HG03066 (cell line): ENCODE measurements around the gene PGAM2.
A peak's percentile ranks its signal among the peaks of the same experiment; 100 is the strongest.
"Not testable (repeated sequence)": the region's sequence is repeated elsewhere in the genome, so short reads cannot be mapped to it uniquely, and the experiment has no call there.

Experiments used
- ATAC-seq: cut with Tn5 transposase; IDR thresholded peaks from one replicate; pipeline ENCODE4 v1.9.1; 2021; ENCODE audit warnings: low read depth; ENCODE audit not compliant: unreplicated experiment

Gene PGAM2

GRCh38 chr7:44052771-44053365 is 12.5 kb downstream of the PGAM2 start:
- ATAC-seq, result no peak

- ATAC-seq, result no peak
These were observed 13.7 kb downstream of the PGAM2 start for GRCh38 chr7:44051611-44052220.

- ATAC-seq, result no peak
These were observed 14.3 kb downstream of the PGAM2 start for GRCh38 chr7:44050915-44051560.

GRCh38 chr7:44050121-44050914 is 15.0 kb downstream of the PGAM2 start:
- no peak for ATAC-seq

GRCh38 chr7:44048031-44048795 is 17.2 kb downstream of the PGAM2 start:
- no peak for ATAC-seq

GRCh38 chr7:44046321-44047061 is 18.9 kb downstream of the PGAM2 start:
- ATAC-seq, result peak; percentile 42

- no peak for ATAC-seq
These were observed 19.9 kb downstream of the PGAM2 start for GRCh38 chr7:44045226-44046014.

- peak; percentile 75 for ATAC-seq
These were observed 20.8 kb downstream of the PGAM2 start, which contains the start of gene DBNL for GRCh38 chr7:44044315-44045225. DBNL (plus strand) TSS chr7:44044702; CDS start chr7:44044738, 36 bp downstream.

GRCh38 chr7:44043902-44044301 is 21.5 kb downstream of the PGAM2 start:
- ATAC-seq, result no peak

- no peak for ATAC-seq
These were observed 23.1 kb downstream of the PGAM2 start for GRCh38 chr7:44042221-44042620.

GRCh38 chr7:44040493-44040891 is 24.9 kb downstream of the PGAM2 start:
- not testable (repeated sequence) for ATAC-seq

- not testable (repeated sequence) for ATAC-seq
These were observed 25.4 kb downstream of the PGAM2 start for GRCh38 chr7:44039800-44040492.

- ATAC-seq, result peak; percentile 61
These were observed 26.3 kb downstream of the PGAM2 start for GRCh38 chr7:44038961-44039558.

GRCh38 chr7:44038553-44038952 is 26.8 kb downstream of the PGAM2 start:
- ATAC-seq, result not testable (repeated sequence)

- not testable (repeated sequence) for ATAC-seq
These were observed 27.4 kb downstream of the PGAM2 start for GRCh38 chr7:44037951-44038350.

- ATAC-seq, result not testable (repeated sequence)
These were observed 29.0 kb downstream of the PGAM2 start for GRCh38 chr7:44036364-44036763.
